ENCODE data around the gene COQ9. TPM values are rescaled to one million over a fixed set of nuclear protein-coding genes. Genes with fewer than 3 reads are reported as not detected.

The COQ9 gene
- total and polyA plus RNA-seq, 2 of the 4 experiments (the other 2 are of a cell fraction): 57.9 to 58.5 TPM

GRCh38 chr16:57432989-57433388, 14.3 kb upstream of the COQ9 start:
- H4K8ac ChIP-seq (ENCODE audit: low read depth in 2 of 2, low read length in 2 of 2): no peak overlapping the region
- H3K4me3 ChIP-seq (ENCODE audit: insufficient read depth, low read depth, low read length): no peak overlapping the region
- no TSS peak for BruUV-seq (replicated peaks)
- H3K56ac ChIP-seq (ENCODE audit: extremely low read depth, insufficient read depth, low read length): no peak overlapping the region
- no peaks in the 10 kb centered on the region for H3K9me1 ChIP-seq (ENCODE audit: insufficient read depth, low read length)
- no peak overlapping the region for H2BK20ac ChIP-seq (ENCODE audit: low read depth, low read length)
- ATAC-seq (ENCODE audit: low read depth): no peak
- H3K14ac ChIP-seq (replicated peaks; ENCODE audit: low read depth, low read length): no peak overlapping the region
- 0 out of 4 replicates have a peak, but pooled peaks cover 0 to 3% of the 10 kb centered on the region in 2 experiments for H3K79me1 ChIP-seq (ENCODE audit: low read depth in 1 of 2, low read length in 2 of 2)
- H3K9me3 ChIP-seq (ENCODE audit: control insufficient read depth, insufficient read depth, low read length): no peaks in the 10 kb centered on the region
- intact Hi-C loops (cut with micrococcal nuclease): no loop called here
- WGBS, 2 experiments (ENCODE audit: extremely low coverage in 2 of 2, insufficient read length in 1 of 2): no CpG with 5 or more reads among the region's 3 CpGs
- no peak overlapping the region for H4K5ac ChIP-seq (ENCODE audit: low read depth, low read length)
- no peak overlapping the region for H3K18ac ChIP-seq (ENCODE audit: low read depth, low read length)
- CTCF ChIA-PET: interaction anchor here (1.1 to 1.2 kb wide), 2 partner anchors 11 to 15 kb away, joined by 3 read pairs; no protein-coding TSS in a partner anchor
- no peak overlapping the region for H3K27ac ChIP-seq (ENCODE audit: insufficient read depth, low read length)
- no peak overlapping the region for H2BK15ac ChIP-seq (ENCODE audit: low read depth, low read length)
- dilution Hi-C loops (cut with HindIII; ENCODE audit: low sequenced_read_pairs, unreplicated experiment): no loop called here
- H3K36me3 ChIP-seq (ENCODE audit: control insufficient read depth, insufficient read depth, low read length): peaks cover 55% of the 10 kb centered on the region
- H2AFZ ChIP-seq (replicated peaks; ENCODE audit: low read length, poor library complexity): no peak overlapping the region
- H2AK9ac ChIP-seq (replicated peaks; ENCODE audit: low read depth, low read length, poor library complexity): no peak overlapping the region
- no peak overlapping the region for H4K91ac ChIP-seq (ENCODE audit: insufficient read depth, low read depth, low read length)
- no peak overlapping the region for H2AK5ac ChIP-seq (ENCODE audit: low read depth, low read length)
- POLR2A ChIA-PET (ENCODE audit: unreplicated experiment): no interaction called here
- no peak overlapping the region for H3K23ac ChIP-seq (ENCODE audit: low read depth, low read length)
- H3K9ac ChIP-seq (ENCODE audit: low read depth, low read length): no peak overlapping the region
- no peak overlapping the region for H3K4ac ChIP-seq (ENCODE audit: low read depth, low read length)
- no peaks in the 10 kb centered on the region; the same call in 1 of the 2 replicates for H3K4me1 ChIP-seq (ENCODE audit: control insufficient read depth, insufficient read depth, low read length)
- H3K4me2 ChIP-seq (ENCODE audit: low read depth, low read length): no peak overlapping the region
- DNase-seq: no peak
- no peak for TF ChIP-seq RFX5 (IDR thresholded peaks at IDR 0.05; ENCODE audit: low read depth, low read length)
- no peak for TF ChIP-seq USF2 (IDR thresholded peaks at IDR 0.05; ENCODE audit: low read depth, low read length)
- TF ChIP-seq FOS (IDR thresholded peaks at IDR 0.05; ENCODE audit: low read depth, low read length): no peak
- no peak for TF ChIP-seq SMC3 (IDR thresholded peaks at IDR 0.05; ENCODE audit: low read depth, low read length)
- no peak for TF ChIP-seq BHLHE40 (IDR thresholded peaks at IDR 0.05; ENCODE audit: low read depth, low read length)
- no peak for TF ChIP-seq CTCF (conservative IDR thresholded peaks at IDR 0.05; ENCODE audit: low read depth, low read length)
- TF ChIP-seq POLR2A (IDR thresholded peaks at IDR 0.05; ENCODE audit: low read depth, low read length): no peak
- TF ChIP-seq MXI1 (IDR thresholded peaks at IDR 0.05; ENCODE audit: borderline replicate concordance, low read depth, low read length): no peak
- TF ChIP-seq NFE2L2 (IDR thresholded peaks at IDR 0.05; ENCODE audit: low read depth, low read length): no peak
- no peak for TF ChIP-seq ELK1 (IDR thresholded peaks at IDR 0.05; ENCODE audit: borderline replicate concordance, low read depth, low read length)
- TF ChIP-seq MAZ (IDR thresholded peaks at IDR 0.05; ENCODE audit: borderline replicate concordance, low read depth, low read length): no peak
- no peak for TF ChIP-seq RCOR1 (IDR thresholded peaks at IDR 0.05; ENCODE audit: insufficient replicate concordance, low read length)
- no peak for TF ChIP-seq CHD1 (IDR thresholded peaks at IDR 0.05; ENCODE audit: low read depth, low read length)
- no peak for TF ChIP-seq MAFK (IDR thresholded peaks at IDR 0.05; ENCODE audit: low read depth, low read length)
- no peak for TF ChIP-seq CEBPB (IDR thresholded peaks at IDR 0.05; ENCODE audit: low read depth, low read length)
- TF ChIP-seq RAD21 (IDR thresholded peaks at IDR 0.05; ENCODE audit: low read length): no peak
- H3K27me3 ChIP-seq (ENCODE audit: control insufficient read depth, insufficient read depth, low read length): no peaks in the 10 kb centered on the region
- no peaks in the 10 kb centered on the region for H4K20me1 ChIP-seq (ENCODE audit: insufficient read depth, low read length)
- in situ Hi-C loops (cut with MboI; ENCODE audit: low sequenced_read_pairs): no loop called here
- no peak overlapping the region for H2BK5ac ChIP-seq (ENCODE audit: low read depth, low read length, poor library complexity, severe bottlenecking)
- no peak overlapping the region for H2BK120ac ChIP-seq (ENCODE audit: low read depth, low read length)
